ENCODE results near the gene SP4.

SP4 gene

DNA sequence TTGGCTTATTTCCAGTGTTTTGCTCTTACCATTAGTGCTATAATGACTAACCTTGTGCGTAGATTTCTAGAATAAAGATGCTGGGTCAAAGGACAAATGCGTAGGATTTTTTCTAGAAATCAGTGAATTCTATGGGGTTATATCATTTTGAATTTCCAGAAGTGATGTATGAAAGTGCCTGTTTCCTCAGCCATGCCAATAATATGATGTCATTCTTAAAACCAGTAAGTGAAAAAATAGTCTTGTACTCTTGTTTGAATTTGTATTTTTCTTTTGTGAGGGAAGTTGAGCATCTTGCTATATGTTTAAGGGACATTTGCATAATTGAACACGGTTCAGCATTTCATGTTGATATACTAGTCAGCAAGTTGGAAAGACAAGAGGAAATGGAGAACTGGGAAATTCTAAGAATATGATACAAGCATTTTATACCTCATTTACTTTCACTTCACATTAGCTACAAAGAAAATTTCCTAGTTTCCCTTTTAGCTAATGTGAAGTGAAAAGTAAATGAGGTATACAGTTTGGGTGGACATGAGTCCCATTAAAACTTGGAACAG lies 111.1 kb downstream of the SP4 start:
- no peak overlapping the region for H3K4me3 ChIP-seq (ENCODE audit: control insufficient read depth, low read depth, low read length)
- no peak for DNase-seq (ENCODE audit: low read depth)
- TF ChIP-seq, protein P1, sequence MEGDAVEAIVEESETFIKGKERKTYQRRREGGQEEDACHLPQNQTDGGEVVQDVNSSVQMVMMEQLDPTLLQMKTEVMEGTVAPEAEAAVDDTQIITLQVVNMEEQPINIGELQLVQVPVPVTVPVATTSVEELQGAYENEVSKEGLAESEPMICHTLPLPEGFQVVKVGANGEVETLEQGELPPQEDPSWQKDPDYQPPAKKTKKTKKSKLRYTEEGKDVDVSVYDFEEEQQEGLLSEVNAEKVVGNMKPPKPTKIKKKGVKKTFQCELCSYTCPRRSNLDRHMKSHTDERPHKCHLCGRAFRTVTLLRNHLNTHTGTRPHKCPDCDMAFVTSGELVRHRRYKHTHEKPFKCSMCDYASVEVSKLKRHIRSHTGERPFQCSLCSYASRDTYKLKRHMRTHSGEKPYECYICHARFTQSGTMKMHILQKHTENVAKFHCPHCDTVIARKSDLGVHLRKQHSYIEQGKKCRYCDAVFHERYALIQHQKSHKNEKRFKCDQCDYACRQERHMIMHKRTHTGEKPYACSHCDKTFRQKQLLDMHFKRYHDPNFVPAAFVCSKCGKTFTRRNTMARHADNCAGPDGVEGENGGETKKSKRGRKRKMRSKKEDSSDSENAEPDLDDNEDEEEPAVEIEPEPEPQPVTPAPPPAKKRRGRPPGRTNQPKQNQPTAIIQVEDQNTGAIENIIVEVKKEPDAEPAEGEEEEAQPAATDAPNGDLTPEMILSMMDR (IDR thresholded peaks at IDR 0.05; ENCODE audit: control insufficient read depth, insufficient read depth, low read depth, low read length, missing control alignments) = no peak

DNA sequence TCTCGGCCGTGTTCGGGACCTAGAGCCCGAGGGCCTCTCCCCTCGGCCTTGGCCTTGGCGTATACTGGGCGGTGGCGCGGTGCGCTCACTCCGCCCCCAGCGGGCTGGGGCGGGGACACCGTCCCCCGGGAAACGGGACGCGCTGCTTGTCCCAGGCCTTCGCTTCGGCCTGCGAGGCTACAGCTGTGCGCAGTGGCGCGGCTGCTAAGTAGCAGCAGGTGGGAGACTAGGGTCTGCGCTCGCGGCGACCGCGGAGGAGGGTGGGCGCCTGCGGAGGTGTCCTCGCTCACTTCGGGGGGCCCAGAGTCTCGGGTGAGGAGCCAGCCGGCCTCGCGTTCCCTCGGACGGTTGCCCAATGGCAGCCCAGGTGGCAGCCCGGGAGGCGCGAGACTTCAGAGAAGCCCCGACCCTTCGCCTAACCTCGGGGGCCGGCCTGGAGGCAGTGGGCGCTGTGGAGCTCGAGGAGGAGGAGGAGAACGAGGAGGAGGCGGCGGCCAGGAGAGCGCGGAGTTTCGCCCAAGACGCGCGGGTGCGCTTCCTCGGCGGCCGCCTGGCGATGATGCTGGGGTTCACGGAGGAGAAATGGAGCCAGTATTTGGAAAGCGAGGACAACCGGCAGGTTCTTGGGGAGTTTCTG lies 115.1 kb downstream of the SP4 start, which contains the start of gene DNAH11:
Gene DNAH11, plus strand, starts transcription at position 149 of the 637 bp plus-strand sequence. Its CDS starts 207 bp downstream, at position 356.
- TF ChIP-seq, protein P1 (IDR thresholded peaks at IDR 0.05; ENCODE audit: control insufficient read depth, insufficient read depth, low read depth, low read length, missing control alignments) = no peak
- DNase-seq (ENCODE audit: low read depth) = no peak
- H3K4me3 ChIP-seq (ENCODE audit: control insufficient read depth, low read depth, low read length) = peak within 1 kb of the TSS; percentile 35

DNA sequence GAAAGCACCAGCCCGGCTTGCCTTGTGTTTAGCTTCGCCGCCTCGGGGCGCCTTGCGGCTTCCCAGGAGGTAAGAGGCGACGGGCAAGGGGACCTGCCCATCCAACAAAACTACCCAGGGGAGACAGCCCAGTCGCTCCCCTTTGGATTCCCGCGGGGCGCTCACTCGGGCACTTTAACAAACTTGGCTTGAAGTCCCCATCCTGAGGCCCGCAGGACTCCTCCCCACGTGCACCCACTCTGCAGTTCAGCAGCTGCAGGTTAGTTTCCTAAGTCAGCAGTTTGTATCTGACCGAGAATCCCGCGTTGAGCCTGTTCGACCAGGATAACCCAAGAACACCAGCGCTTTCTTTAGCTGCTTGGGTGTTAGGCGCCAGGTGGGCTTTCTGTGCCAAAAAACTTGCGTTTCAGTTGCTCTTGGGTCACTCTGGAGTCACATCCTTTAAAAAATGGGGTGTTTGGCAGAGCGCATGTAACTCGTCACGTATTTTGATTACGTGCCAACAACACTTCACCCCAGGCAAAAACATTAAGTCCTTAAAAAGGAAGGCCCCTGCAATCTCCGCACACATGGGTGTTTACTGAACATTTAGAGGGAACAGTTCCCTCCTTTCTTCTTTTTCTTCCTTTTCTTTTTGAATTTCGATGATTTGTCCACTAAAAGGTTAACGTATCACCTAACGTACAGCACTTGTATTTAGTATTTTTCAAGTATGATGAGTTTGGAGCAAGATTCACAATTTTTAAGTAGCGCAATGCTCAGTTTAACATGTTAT lies 115.8 kb downstream of the SP4 start:
- TF ChIP-seq, protein P1 (IDR thresholded peaks at IDR 0.05; ENCODE audit: control insufficient read depth, insufficient read depth, low read depth, low read length, missing control alignments) = no peak
- DNase-seq (ENCODE audit: low read depth) = no peak
- peak overlapping the region; percentile 35 for H3K4me3 ChIP-seq (ENCODE audit: control insufficient read depth, low read depth, low read length)

DNA sequence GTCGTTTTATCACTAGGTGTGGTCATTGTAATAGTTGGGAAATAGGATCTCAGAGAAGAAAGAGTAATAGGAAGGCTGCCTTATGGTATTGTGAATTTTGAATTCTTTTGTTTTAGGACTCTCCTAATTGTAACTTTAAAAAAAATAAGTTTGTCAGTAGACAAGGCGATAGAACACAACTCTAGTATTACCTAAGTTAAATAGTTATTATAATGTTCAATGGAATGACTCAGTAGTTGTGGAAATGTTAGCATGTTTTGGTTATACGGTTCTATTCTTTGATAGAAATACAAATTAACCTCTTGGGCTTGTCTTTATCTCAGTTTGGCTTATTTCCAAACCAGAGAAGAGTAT lies 116.4 kb downstream of the SP4 start:
- DNase-seq (ENCODE audit: low read depth) = no peak
- H3K4me3 ChIP-seq (ENCODE audit: control insufficient read depth, low read depth, low read length) = no peak overlapping the region
- TF ChIP-seq, protein P1 (IDR thresholded peaks at IDR 0.05; ENCODE audit: control insufficient read depth, insufficient read depth, low read depth, low read length, missing control alignments) = no peak

DNA sequence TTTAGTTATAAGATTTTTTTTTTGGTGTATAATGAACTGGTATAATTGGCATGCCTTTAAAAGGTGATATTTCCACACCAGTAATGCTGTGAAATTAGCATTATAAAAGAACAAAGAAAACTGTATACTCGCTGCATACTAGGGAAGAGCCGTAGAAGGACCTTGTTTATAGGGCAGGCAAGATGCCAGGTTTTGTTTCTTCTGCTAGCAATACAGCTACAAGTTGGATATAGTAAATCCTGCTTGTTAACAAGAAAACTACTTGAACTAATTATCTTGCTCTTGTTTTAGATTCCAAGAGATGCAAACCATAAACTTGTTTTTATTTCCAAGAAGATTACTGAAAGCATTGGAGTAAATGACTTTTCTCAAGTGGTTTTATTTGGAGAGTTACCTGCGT lies 116.8 kb downstream of the SP4 start:
- no peak for DNase-seq (ENCODE audit: low read depth)
- TF ChIP-seq, protein P1 (IDR thresholded peaks at IDR 0.05; ENCODE audit: control insufficient read depth, insufficient read depth, low read depth, low read length, missing control alignments) = no peak
- H3K4me3 ChIP-seq (ENCODE audit: control insufficient read depth, low read depth, low read length) = no peak overlapping the region

DNA sequence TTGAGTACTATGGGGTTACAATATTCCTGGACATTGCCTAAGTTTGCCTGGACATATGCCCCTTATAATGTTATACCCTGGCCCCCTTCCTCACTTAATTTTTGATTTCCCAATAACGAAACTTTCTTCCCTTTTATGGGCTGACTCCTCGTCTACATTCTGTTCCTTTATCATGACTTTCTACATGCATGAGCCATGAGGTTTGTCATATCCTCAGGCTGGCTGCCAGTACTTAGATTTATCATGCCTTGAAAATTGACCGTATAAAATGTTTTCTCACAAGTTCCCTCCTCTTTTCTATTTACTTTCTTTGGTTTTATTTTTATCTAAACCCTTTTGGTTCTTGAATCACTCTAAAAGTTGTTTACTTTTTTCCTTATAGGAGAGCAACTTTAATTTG lies 119.6 kb downstream of the SP4 start:
- TF ChIP-seq, protein P1 (IDR thresholded peaks at IDR 0.05; ENCODE audit: control insufficient read depth, insufficient read depth, low read depth, low read length, missing control alignments) = no peak
- DNase-seq (ENCODE audit: low read depth) = no peak
- H3K4me3 ChIP-seq (ENCODE audit: control insufficient read depth, low read depth, low read length) = no peak overlapping the region

Data from AG09309 (cell line).